AG08395 (cell line): ENCODE results near the gene FOXI3.

Source experiments
- DNase-seq: peaks from one replicate; pipeline ENCODE4 v3.0.0; 2012; ENCODE audit warnings: mixed read lengths, low spot score

Gene FOXI3

DNA sequence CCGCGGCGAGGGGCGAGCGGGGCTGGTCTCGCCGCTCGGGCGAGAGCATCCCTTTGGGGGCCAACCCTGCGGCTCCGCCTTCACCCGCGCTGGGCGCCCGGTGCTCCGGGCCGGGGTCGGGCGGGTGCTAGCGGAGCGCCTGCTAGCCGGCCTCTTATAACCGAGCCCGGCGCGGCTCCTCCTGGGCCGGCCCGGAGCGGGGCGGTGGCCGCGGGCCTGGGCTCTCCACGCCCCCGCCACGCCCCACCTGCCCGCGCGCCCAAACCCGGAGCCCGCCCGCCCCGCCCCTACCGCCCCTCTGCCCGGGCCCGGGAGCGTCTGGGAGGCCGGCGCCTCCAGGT lies at the start of gene FOXI3:
Gene FOXI3 (minus strand): TSS at position 129 of the 341 bp plus-strand sequence. CDS start 158 bp downstream, outside the sequence.
- no peak for DNase-seq

DNA sequence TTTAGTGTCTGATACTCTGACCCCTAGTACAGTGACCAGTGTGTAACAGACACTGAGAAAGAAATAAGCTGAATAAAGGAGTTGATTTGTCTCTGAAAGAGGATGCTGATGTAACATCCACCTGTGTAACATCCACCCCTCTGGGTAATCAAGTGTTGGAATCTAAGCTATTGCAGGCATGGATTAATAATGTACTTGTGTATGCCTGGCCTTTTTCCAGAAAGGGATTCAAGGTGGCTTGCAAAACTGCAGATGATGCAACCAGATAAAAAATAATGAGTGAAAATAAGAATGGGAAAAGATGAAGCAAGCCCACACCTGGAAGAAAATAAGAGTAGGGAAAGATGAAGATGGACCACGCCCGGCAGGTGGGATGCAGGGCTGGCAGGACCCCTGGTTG lies 48.2 kb upstream of the FOXI3 start:
- no peak for DNase-seq

DNA sequence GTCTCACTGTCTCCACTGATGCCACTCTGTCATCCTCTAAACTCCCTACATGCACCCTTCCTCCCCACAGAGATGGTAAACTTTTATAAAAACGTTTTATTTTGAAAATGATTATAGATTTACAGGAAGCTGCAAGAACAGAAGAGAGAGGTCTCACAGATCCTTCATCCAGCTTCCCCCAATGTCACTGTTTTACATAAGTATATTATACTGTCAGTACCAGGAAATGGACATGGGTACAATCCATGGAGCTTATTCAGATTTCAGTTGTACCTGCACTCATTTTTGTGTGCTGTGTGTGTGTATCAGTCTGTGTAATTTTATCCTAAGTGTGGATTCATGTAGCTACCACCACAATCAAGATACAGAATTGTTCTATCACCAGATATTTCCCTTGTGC lies 46.7 kb upstream of the FOXI3 start:
- no peak for DNase-seq

DNA sequence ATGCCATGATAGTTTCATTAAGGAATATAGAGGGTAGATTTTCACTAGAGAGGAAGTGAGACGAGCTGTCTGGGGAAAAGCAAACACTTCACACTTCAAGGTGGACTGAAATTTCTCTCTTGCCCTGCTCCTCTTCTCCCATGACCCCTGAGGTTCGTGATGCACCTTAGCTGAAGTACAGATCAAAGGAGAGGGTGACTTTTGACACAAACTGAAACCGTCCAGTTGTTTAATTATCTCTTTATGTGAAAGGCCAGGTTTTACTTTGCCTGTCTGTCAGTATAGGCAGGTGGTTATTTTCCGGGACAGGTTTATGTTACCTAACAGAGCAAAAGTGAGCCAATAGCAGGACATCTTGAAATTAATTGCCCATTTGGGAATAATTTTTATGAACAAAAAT lies 41.0 kb upstream of the FOXI3 start:
- no peak for DNase-seq

DNA sequence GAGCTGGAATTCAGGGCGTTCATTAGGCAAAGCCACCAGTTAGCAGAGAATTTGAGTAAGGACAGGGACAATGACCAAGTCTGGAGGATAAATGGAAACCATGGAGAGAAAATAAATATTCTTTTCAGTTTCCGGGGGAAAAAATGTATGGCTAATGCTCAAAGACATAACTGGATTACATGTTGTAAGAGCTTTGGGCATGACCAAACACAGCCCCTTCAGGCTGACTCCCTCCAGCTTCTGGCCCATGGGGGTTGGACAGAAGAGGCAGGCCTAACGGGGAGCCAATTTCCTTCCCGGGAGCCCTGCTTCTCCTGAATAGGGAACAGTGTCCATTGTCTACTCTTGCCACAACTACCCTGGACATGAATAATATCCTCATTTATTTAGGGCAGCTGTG lies 39.5 kb upstream of the FOXI3 start:
- DNase-seq, result no peak

DNA sequence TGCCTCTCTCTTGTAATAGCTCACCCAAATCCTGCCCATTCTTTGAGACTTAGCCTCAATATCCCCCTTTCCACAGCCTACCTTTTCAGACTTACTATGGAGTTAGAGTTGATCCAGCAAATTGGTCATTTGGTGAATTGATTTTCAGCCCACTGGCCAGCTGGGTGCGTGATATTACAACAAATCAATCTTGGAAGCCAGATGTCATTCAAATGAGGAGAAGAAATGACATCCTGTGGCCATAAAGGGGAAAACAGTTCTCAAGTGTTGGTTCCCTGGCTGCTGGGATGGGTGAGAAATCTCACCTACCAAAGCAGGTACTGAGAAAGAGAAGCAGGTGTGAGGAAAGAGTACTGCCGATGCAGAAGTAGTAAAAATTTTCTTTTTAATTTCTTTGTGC lies 36.7 kb upstream of the FOXI3 start:
- DNase-seq, result no peak

DNA sequence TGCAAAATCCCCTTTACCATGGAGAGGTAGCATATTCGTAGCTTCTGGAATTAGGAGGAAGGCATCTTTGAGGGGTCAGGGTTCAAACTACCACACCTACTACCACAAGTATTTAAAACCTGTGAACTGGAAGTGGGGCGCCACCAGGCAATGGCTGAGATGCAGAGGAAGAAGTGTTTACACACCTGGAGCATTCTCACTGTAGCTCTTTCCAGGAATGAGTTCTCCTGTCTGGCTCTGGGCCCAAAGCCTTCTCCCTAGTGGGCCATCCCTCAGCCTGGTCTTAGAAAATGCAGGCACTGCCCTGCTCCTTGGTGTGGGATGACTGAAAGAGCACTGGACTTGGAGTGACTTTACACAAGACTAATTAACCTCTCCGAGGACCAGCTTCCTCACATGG lies 30.7 kb upstream of the FOXI3 start:
- DNase-seq, result no peak

DNA sequence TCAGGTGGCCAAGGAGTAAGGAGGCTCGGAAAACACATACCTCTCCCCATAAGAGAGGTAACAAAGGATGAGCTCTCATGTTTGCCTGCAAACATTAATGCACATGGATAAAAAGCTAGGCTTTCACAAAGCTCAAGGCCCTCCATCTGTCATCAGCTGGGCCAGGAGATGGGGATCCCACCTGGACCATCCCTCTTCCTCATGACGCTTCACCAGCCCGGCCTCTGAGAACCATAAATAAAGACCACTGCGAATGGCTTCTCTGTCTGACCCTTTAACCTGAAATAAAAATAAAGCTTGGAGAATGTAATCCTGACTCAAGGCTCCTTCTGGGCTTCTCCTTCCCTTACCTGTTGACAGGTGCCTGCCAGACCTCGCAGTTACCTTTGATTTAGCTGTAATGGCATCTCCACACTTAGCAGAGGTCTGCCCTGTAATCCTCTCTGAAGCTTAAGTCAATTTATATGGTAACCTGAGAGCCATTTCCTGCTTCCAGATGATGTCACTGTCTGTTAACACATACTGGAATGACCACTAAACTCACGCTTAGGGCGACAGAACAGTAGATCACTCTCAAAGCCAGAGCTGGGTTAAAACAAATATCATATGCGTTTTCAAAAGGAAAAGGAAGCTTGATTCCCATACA lies 29.3 kb upstream of the FOXI3 start:
- no peak for DNase-seq

DNA sequence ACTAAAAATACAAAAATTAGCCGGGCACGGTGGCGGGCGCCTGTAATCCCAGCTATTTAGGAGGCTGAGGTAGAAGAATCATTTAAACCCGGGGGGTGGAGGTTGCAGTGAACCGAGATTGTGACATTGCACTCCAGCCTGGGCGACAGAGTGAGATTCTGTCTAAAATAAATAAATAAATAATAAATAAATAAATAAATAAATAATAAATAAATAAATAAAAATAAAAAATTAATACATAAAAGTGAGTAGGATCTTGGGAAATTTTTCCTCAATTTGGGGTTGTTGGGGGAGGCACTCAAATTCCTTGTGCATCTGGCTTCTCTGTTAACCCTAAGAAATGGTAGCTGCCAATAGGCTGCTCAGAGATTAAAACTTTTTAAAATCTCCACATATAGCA lies 20.3 kb upstream of the FOXI3 start:
- no peak for DNase-seq

DNA sequence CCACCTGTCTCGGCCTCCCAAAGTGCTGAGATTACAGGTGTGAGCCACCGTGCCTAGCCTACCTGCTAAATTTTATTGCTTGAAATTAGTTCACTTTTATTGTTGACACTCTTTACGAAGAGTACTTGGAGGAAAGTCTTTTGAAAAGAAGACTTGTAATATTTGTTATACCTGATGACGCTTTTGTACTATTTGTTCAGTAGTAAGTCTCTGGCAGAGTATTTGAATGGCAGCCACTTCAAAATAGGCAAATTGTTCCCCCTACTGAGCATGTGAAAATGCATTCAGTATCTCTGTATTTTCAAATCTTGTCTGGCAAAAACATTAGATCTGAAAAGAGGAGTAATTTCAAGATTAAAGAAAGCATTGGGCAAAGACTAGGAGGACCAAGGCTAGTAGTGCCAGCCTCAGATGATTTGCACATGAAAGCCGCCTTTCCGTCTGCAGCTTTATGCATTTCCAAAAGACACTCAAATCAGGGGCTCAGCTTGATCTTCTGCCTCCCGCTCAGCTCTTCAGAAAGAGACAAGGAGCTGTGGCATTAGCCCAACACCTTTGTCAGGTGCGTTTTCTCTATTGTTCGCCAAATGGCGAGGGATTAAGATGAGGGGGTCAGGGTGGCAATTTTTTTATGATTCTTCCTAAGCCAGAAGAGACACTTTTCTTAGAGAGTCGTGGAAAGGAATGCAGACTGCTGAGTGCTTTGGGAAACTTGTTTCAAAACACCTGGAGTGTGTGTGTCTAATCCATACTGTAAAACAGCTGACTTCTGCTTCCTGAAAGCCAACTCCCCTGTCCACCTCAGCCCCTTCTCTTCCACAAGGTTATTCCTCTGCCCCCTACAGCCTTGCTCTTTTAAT lies 18.8 kb upstream of the FOXI3 start:
- no peak for DNase-seq

DNA sequence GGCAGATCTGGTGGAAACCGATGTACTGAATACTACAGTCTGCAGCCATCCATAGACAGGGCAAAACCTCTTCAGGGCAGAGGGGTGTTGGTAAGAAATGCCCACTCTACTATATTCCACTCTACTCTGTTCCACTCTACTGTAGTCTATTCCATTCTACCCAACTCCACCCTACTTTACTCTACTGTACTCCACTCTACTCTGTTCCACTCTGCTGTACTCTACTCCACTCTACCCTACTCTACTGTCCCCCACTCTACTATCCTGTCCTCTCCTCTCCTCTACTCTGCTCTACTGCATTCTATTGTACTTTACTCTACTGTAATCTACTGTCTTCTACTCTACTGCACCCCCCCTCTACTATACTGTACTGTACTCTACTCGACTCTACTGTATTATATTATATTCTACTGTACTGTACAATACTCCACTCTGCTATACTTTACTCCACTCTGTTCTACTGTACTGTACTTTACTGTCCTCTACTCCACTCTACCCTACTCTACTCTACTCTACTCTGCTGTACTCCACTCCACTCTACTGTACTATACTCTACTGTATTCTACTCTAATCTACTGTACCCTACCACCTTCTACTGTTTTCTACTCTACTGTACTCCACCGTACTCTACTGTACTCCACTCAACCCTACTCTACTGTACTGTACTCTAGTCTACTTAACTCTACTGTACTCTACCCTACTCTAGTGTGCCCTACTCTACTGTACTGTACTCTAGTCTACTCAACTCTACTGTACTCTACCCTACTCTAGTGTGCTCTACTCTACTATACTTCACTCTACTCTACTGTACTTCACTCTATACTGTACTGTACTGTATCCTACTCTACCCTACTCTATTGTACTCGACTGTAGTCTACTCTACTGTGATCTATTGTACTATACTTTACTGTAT lies 17.0 kb upstream of the FOXI3 start:
- DNase-seq, result no peak

DNA sequence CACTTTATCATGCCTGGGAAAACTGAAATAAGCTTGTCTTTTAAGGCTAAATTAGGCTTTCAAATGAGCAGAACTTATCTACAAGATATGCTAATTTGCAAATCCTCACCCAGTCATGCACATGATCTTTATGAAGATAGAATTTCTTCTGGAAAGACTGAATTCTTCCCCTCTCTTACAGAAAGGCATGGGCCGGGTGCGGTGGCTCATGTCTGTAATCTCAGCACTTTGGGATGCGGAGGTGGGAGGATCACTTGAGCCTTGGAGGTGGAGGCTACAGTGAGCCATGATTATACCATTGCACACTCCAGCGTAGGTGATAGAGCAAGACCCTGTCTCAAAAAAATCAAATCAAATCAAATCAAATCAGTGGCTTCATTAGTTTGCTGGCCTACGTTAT lies 11.7 kb upstream of the FOXI3 start:
- DNase-seq, result no peak

DNA sequence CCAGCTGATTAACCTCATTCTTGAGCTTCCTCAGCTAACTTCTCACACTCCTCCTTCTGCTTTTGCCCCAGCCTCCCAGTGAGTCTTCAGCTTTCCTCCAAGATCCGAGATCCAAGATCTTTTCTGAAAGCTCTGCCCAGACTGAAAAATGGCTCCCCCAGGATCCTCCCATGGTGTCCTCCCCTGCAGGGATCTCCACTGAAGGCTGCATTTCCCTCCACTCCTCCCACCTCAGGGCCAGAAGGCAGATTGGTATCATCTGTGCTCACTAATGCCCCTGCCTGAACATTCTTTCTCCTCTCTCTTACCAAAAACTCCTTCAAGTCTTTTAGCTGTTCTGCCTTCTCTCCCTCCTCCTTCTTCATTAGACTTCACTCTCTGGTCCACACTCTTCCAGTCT lies 6.1 kb upstream of the FOXI3 start:
- no peak for DNase-seq

DNA sequence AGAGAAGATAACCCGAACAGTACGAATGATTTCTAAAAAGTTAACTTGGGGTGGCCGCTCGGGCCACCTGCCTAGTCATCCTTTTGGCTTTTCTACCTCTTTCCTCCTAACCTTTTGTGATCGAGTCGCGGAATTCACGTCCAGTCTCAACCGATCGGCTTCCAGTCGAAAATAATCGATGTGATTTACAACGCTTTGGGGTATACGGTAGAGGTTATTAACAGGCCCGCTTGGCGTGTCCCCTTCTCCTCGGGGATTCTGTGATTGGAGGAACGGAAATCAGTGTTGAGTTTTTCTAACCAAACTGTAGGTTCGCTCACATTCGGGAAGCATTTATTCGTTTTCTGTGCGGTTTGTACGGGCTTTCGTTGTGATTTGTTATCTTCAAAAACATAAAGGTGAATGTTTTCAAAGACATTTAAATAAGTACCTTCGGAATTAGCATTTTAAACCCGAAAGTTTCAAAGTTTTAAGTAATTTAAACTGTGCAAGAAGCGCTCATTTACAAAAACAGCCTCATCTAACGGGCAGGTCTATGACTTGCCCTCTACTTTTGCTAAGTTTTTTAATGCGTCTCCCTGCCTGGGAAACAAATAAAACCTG lies 588 bp upstream of the FOXI3 start:
- DNase-seq, result no peak

DNA sequence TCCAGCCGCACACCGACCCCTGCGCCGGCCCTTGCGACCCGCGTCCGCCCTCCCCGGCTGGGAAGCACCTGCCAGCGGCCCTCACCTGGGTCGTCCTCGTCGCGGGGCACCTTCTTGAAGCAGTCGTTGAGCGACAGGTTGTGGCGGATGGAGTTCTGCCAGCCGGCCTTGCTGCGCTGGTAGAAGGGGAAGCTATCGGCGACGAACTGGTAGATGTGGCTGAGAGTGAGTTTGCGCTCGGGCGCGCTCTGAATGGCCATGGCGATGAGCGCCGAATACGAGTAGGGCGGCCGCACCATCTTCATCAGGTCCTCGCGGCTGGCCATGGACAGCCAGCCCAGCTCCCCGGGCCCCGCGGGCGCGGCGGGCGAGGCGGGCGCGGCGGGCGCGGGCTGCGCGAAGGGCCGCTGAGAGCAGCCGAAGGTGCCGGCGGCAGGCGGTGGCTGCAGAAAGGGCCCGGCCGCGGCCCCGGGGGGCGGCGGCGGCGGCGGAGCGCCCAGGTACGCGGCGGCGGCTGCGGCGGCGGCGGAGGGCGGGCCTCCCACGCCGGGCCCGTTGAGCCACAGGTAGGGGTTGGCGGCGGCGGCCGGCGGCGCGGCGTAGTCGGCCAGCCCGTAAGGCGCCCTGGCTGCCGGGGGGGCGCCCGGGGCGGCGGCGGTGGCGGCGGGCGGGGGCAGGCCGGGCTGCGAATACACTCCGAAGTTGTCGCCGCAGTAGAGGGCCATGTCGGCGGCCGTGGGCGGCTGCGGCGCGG lies 505 bp downstream of the FOXI3 start:
- no peak for DNase-seq

DNA sequence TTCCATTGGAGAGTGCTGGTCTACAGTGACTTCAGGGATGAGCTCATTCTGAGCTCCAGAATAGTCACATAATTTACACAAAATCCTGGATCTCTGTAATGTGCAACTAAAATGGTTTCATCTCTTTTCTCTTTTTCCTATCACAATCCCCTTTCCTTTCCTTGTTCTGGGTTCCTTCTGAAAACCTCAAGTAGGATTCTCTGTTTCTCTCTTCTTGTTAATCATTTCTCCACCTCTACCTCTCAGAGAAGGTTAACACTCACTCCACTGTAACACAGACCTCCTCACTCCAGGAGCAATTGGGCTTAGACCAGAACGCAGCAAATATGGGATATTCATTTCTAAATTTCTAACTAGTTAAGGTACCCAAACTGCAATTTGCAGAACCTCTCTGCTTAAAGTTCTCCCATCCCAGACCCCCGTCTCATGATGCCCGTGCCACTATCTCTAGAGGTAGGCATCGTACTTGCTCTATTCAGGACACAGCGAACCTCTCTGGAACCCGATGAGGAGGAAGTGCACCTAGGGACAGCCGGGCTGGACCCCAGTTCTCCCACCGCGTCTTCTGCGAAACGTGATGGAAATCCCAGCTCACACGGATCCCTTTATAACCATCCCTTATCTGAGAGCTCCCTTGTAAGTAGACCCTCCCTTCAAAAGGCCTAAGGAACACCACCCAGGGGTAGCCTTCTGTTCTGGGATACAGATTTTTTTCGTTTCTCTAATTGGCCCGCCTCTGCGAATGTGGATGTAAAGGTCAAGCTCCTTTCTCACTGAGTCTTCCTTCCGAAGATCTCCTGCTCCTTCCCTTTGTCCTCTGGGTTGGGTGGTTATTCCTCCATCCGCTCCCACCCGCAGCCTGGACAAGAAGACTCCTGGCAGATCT lies 1.3 kb downstream of the FOXI3 start:
- DNase-seq, result no peak

DNA sequence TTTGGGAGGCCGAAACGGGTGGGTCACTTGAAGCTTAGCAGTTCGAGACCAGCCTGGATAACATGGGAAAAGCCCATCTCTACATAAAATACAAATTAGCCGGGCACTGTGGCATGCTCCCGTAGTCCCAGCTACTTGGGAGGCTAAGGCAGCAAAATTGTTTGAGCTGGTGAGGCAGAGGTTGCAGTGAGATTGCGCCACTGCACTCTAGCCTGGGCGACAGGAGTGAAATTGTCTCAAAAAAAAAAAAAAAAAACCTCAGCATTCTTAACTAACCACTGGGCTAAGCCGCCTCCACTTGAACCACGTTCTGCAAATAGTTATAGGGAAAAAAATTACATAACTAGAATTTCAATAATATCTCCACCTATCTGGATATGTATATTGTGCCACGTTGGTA lies 2.3 kb downstream of the FOXI3 start:
- no peak for DNase-seq

DNA sequence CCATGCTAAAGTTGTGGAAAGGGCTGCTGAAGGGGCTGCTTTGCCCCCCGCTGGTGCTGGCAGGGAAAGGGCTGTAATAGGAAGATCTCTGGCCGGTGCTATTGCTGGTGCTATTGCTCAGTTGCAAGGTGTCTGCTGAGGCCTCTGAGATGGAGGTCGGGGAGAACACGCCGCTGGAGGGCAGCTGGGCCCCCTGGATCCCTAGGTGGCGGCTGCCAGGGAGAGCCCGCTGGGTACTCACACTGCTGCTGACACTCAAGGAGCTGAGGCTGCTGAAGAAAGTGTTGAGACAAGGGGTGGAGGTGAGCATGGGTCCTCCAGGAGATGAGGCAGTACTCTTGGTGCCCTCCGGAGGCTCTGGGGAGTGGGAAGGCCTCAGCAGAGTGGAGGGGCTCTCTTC lies 4.2 kb downstream of the FOXI3 start:
- DNase-seq, result no peak

DNA sequence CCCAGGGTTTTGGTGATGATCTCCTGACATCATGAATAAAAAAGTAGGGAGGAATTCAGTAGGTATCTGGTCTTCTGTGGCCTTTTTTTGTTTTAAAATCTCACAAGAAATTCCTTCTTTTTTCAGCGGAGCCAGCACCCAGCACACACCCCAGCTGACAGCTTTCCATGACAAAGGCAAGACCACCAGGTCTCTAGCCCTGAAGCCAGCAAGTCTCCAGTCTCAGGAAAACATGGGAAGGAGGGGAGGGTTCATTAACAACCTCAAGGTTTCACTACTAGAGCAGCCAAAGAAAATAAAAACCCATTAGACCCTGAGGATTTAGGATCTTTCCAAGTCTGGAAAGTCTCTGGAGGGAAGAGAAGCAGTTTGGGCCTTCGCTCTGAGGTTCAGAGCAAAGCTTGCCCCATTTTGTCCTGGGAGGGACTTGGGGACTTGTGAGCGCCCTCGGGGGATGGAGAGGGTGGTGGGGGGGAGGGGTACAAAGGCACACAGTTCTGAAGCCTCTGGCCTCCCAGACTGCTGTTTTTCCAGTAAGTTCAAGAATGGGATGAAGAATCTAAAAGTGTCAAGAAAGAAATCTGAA lies 9.0 kb downstream of the FOXI3 start:
- DNase-seq, result no peak

DNA sequence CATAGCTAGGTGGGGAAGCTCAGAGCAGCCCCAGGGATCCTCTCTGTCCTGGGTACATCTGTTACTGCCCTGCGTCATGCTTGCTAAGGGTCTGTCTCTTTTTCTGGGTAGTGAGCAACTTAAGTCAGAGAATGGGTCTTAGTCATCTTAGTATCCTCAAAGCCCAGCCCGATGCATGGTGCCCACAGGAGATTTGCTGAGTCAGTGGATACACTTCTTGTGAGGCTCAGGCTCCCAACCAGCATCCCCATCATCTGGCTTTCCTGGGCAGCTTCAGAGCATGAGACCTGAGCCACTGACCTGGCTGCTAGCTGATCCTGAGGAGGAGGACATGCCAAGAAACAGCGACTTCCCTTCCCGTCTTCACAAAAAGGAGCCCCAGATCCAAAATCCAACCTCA lies 10.0 kb downstream of the FOXI3 start:
- no peak for DNase-seq
